HG03060 (cell line): ENCODE measurements around the gene FOSL2.
"Not testable (repeated sequence)": the region's sequence is repeated elsewhere in the genome, so short reads cannot be mapped to it uniquely, and the experiment has no call there.

Source experiments
- ATAC-seq: cut with Tn5 transposase; IDR thresholded peaks from one replicate; pipeline ENCODE4 v1.9.1; 2021; ENCODE audit warnings: low read depth, moderate number of reproducible peaks; ENCODE audit not compliant: unreplicated experiment

Gene FOSL2

DNA sequence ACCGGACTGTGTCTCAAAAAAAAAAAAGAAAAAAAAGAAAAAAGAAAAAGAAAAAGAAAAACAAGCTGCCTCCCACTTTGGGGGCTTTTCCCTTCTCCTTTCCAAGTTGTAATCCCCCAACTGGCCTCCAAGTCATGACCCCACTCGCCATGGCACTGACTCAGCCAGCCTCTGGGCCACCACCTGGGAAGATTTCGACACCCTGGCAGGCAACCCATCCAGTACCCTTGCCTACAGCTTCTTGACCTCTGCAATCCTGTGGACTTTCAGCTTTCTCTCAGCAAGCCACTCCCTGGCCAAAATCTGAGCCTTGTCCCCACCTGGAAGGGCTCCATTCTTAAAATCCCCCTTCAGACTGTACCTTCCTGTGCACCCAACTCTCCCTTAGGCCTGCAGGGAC, 22.3 kb upstream of the FOSL2 start:
- no peak for ATAC-seq

- not testable (repeated sequence) for ATAC-seq
These were observed 20.9 kb upstream of the FOSL2 start for GRCh38 chr2:28371728-28372127.

GRCh38 chr2:28373854-28374253, 18.8 kb upstream of the FOSL2 start:
- ATAC-seq = no peak

- ATAC-seq = no peak
These were observed 18.3 kb upstream of the FOSL2 start for GRCh38 chr2:28374331-28374730.

DNA sequence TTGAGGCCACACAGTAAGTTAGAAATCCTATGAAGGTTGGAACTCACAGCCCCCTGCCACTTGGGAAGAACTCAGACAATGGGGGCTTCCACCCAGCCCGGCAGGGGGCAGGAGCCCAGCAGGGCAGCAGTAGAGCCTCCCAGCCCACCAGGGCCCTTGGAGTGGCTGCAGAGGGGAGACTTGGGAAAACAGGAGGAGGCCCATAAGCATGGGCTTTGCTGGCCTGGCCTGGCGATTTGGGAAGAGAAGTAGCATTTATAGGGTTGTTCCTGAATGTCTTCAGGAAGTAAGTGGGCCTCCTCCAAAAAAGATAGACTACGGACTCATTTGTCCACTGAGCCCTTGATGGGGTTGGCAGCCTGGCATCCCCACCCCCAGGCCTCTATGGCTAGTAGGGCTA, 17.4 kb upstream of the FOSL2 start:
- ATAC-seq = no peak

DNA sequence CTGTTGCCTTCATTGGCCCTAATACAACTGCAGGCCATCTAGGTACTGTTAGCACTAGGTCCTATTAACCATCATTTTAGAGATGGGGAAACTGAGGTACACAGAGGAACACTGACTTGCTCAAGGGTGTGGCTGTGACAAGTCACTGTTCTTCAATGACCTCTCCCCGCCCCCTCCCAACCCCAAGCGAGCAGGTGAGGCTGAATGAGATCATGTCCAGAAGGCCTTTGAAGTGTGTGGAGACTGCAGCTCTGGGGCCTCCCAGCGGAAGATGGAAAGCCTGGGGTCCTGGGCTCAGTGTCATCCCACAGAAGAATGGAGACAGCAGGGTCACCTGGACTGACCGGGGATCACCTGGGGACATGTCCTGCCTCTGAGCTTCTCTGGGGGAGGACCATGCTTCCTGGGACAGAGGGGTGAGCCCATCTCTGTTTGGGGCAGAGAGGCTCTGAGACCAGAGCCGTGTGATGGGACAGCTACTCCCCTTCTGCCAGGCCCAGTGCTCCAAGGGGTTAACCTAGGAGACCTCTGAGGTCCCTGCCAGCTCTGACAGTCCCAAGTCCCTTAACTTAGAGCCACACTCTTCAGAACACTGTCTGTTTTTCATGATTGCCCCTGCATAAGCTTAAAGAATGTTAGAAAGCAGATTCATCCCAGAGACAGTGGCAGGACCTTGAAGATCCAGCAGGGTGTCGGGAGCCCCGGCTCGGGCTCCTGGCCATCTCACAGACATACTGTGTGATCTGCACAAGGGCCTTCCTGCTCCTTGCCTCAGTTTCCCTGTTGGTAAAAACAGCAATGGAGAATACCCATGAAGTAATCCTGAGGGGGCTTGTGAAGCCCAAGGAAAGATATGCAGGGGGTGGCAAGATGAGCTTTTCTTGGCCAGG, 16.7 kb upstream of the FOSL2 start:
- no peak for ATAC-seq

GRCh38 chr2:28377195-28377816, 15.4 kb upstream of the FOSL2 start:
- no peak for ATAC-seq

GRCh38 chr2:28377984-28378678, 14.5 kb upstream of the FOSL2 start:
- ATAC-seq = no peak

DNA sequence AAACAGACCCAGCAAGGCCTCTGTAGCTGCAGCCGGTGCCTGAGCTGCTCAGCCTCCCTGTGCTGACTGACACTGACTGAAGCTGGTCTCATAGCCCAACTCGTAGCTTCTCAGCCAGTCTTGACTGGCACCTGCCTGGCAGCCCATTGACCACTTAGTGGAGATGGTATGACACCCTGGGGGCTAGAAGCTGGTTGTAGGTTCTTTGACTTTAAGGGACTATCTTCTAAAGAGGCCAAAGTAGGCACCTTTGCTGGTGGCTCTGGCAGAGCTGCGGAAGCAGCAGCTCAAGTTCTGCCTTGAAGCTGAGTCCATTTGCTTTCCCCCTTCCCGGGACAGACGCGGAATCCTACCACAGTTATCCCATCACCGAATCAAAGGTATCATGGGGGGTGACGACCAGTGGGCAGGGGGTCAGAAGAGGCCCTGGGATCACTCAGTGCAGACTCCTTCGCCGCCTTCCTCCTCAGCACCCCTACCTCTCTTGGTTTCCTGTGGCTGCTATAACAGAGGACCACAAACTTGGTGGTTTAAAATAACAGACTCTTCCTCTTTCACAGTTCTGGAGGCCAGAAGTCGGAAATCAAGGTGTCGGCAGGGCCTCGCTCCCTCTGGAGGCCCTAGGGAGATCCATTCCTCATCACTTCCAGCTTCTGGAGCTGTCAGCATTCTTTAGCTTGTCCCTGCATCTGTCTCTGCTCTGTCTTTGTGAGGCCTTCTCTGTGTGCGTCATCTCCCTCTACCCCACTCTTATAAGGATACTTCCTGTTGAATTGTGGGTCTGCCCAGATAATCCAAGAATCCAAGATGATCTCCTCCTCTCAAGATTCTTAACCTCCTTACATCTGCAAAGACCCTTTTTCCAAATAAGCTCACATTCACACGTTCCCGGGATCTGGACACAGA, 13.7 kb upstream of the FOSL2 start:
- no peak for ATAC-seq

DNA sequence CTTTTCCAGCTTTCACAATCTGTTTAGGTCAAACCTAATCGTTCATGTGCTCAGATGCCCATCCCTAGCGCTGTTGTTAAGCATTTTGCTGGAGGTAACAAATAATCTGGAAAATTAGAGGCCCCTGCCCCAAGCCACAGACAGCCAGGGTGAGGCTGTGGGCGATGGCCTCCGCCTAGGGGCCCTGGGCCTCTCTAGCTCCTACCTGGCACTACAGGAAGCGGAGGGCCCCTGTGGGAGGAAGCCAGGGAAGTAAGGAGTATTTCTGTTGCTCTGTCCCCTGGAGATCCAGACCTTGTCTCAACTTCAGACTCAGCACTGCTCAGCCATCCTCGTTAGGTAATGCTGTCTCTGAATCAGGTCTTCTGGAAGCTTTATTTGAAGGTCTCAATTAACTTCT, 12.4 kb upstream of the FOSL2 start:
- no peak for ATAC-seq

- no peak for ATAC-seq
These were observed 11.2 kb upstream of the FOSL2 start for GRCh38 chr2:28381225-28382180.

DNA sequence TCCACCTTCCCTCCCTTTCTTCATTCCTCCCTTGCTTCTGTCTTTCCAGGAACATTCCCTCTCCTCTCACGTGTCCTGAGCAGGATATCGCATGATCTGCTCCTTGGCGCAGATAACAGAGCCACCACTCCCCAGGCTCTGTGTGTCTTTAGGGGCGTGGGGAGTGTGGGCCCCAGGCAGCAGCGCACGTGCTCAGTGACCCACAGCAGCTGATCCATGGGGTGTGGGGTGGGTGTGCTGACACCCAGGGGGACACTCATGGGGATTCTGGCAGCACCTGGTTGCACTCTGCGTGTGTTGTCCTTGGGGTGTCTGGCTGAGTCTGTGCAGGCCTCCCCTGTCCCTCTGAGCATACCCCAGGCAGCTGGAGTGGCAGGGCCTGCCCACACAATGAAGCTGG, 9.9 kb upstream of the FOSL2 start:
- no peak for ATAC-seq

GRCh38 chr2:28387082-28387960, 5.3 kb upstream of the FOSL2 start:
- ATAC-seq = no peak

DNA sequence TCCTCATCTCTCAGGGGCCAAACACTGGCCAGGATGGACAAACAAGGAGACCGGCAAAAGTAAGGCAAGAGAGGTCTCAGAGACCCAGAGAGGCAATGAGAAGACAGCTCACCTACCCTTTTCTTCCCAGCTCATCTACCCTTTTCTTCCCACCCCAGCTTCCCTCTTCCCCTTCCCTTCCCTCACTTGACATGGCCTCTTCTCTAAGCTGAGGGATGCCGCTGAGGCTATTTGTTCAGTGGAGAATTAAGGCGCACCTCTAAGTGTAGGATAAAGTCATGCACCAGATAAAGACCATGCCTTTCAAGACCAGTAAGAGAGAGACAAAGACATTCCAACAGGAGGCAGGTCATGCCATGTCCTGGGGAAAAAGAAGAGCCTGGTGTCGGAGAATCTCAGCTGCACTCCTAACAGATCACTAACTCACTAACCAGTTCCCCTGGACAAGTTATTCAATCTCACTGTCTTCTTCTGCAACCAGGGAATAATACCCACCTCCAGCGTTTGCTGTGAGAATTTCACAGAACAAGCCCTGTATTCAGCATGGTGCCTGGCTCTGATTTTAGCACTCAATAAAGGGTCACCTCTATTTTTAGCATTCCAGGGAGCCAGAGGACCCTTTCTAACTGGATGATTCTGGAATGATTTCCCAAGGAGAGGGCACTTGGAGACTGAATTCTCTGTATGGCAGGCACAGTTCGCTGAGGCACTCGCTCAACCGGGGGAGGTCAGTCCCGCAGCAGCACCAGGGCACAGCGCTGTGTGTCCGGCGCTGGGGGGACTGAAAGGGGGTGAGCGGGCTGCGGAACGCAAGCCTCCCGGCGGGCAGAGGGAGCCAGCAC, 3.0 kb upstream of the FOSL2 start:
- no peak for ATAC-seq

- ATAC-seq = no peak
These were observed 2.4 kb upstream of the FOSL2 start for GRCh38 chr2:28390241-28390745.

DNA sequence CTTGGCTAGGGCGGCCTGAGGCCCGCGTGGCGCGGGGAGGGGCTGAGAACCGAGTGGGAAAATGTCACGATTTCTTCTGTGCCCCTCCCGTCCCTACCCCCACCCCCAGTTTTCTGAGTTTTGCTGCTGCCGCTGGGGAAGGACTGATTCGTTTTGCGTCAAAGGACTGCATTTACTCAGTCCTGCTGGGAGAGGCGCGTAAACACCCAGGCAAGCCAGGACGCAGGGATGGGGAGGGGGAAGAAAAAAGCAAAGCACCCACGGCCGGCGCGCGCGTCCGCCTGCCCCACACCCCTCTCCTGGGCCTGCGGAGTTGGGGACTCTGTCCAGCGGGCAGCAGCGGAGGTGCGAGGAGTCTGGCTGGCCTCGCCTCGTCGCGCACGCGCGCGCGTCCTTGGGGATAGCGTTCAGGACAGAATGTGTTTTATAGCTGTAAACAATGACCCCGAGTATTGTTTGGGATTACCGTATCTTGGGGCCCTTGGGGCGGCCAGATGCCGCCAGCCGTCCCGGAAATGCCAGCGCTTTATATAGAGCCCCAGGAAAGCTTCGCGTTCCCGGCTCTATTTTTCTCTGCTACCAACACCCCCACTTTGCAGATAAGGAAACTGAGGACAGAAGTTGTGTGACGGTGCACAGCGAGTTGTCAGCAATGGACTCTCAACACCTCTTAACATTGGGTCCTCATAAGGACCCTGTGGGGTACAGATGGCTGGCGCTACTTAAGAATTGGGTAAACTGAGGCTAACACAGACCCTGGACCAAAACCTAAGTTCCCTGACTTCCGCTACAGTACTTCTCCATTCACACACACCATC, 1.7 kb upstream of the FOSL2 start:
- no peak for ATAC-seq
